IMR-90 (cell line): ENCODE data around the gene HLX. TPM values are rescaled to one million over a fixed set of nuclear protein-coding genes. Genes with fewer than 3 reads are reported as not detected.

Experiments
- ATAC-seq: fragments of 200-7000 bp; cut with Tn5 transposase; 2 replicates; pipeline ENCODE4 v1.9.1; 2020; ENCODE audit warnings: low read depth, mild to moderate bottlenecking, moderate library complexity
- BruUV-seq: library from RNA; stranded (reverse); fragments of 400-500 nt; replicated peaks from 2 replicates; lab custom pipeline; 2021; lab: Mats Ljungman, UMichigan
- CTCF ChIA-PET: fragments of 300-600 bp; formaldehyde crosslinking; extraction: SDS; loops from one replicate; lab custom pipeline; 2021; ENCODE audit warnings: antibody characterized with exemption; lab: Yijun Ruan, JAX
- POLR2A ChIA-PET: fragments of 300-600 bp; sonication (Branson Sonifier 250); formaldehyde crosslinking; loops from one replicate; lab custom pipeline; 2022; ENCODE audit warnings: antibody characterized with exemption; ENCODE audit not compliant: unreplicated experiment; lab: Charles Lee
- DNase-seq: peaks from one replicate; pipeline ENCODE4 v3.0.0; 2013
- H2AFZ ChIP-seq: replicated peaks from 2 replicates; pipeline ENCODE3; 2013; ENCODE audit warnings: low read length, mild to moderate bottlenecking; ENCODE audit not compliant: poor library complexity
- H2AK5ac ChIP-seq: 2 replicates; pipeline ENCODE4 v1.6.1; 2013; ENCODE audit warnings: low read depth, low read length, inconsistent platforms
- H2AK9ac ChIP-seq: replicated peaks from 2 replicates; pipeline ENCODE3; 2013; ENCODE audit warnings: mild to moderate bottlenecking, low read depth, low read length, moderate library complexity; ENCODE audit not compliant: poor library complexity
- H2BK120ac ChIP-seq: 2 replicates; pipeline ENCODE4 v1.6.1; 2013; ENCODE audit warnings: low read depth, low read length, inconsistent platforms
- H2BK15ac ChIP-seq: 3 replicates; pipeline ENCODE4 v1.6.1; 2013; ENCODE audit warnings: low read depth, low read length, inconsistent platforms
- H2BK20ac ChIP-seq: 2 replicates; pipeline ENCODE4 v1.6.1; 2013; ENCODE audit warnings: low read depth, mild to moderate bottlenecking, inconsistent platforms, low read length, moderate library complexity
- H2BK5ac ChIP-seq: 2 replicates; pipeline ENCODE4 v1.6.1; 2013; ENCODE audit warnings: mild to moderate bottlenecking, low read depth, low read length, inconsistent platforms; ENCODE audit not compliant: poor library complexity, severe bottlenecking
- H3K14ac ChIP-seq: replicated peaks from 2 replicates; pipeline ENCODE4 v1.6.1; 2013; ENCODE audit warnings: low read depth, low read length, inconsistent platforms
- H3K18ac ChIP-seq: 2 replicates; pipeline ENCODE4 v1.6.1; 2013; ENCODE audit warnings: low read depth, low read length, control low read depth
- H3K23ac ChIP-seq: 2 replicates; pipeline ENCODE4 v1.6.1; 2013; ENCODE audit warnings: low read depth, low read length, inconsistent platforms
- H3K27ac ChIP-seq: 2 replicates; pipeline ENCODE4 v1.5.1; 2013; ENCODE audit warnings: mild to moderate bottlenecking, control low read depth, low read length; ENCODE audit not compliant: insufficient read depth
- H3K27me3 ChIP-seq: 2 replicates; pipeline ENCODE4 v1.6.1; 2013; ENCODE audit warnings: low read length; ENCODE audit not compliant: control insufficient read depth, insufficient read depth
- H3K36me3 ChIP-seq: 2 replicates; pipeline ENCODE4 v1.6.1; 2013; ENCODE audit warnings: low read length, mixed read lengths; ENCODE audit not compliant: control insufficient read depth, insufficient read depth
- H3K4ac ChIP-seq: 2 replicates; pipeline ENCODE4 v1.6.1; 2013; ENCODE audit warnings: low read depth, low read length, inconsistent platforms
- H3K4me1 ChIP-seq: 2 replicates; pipeline ENCODE4 v1.6.1; 2013; ENCODE audit warnings: low read length, mixed read lengths; ENCODE audit not compliant: control insufficient read depth, insufficient read depth
- H3K4me2 ChIP-seq: 2 replicates; pipeline ENCODE4 v1.6.1; 2013; ENCODE audit warnings: low read depth, mild to moderate bottlenecking, control low read depth, low read length, moderate library complexity
- H3K4me3 ChIP-seq: 2 replicates; pipeline ENCODE4 v1.5.1; 2013; ENCODE audit warnings: low read depth, mild to moderate bottlenecking, control low read depth, low read length, moderate library complexity; ENCODE audit not compliant: insufficient read depth
- H3K56ac ChIP-seq: 2 replicates; pipeline ENCODE4 v1.6.1; 2013; ENCODE audit warnings: low read length, inconsistent platforms; ENCODE audit not compliant: insufficient read depth; ENCODE audit errors: extremely low read depth
- H3K79me1 ChIP-seq, 2 experiments: 2 replicates each; pipeline ENCODE4 v1.6.1; 2013; ENCODE audit warnings: low read length in 2 of 2, inconsistent platforms in 1 of 2, low read depth in 1 of 2
- H3K9ac ChIP-seq: 2 replicates; pipeline ENCODE4 v1.6.1; 2013; ENCODE audit warnings: low read depth, low read length, control low read depth
- H3K9me1 ChIP-seq: 2 replicates; pipeline ENCODE4 v1.6.1; 2013; ENCODE audit warnings: low read length, inconsistent platforms; ENCODE audit not compliant: insufficient read depth
- H3K9me3 ChIP-seq: 2 replicates; pipeline ENCODE4 v1.6.1; 2013; ENCODE audit warnings: low read length; ENCODE audit not compliant: control insufficient read depth, insufficient read depth
- H4K20me1 ChIP-seq: 2 replicates; pipeline ENCODE4 v1.6.1; 2013; ENCODE audit warnings: low read length, inconsistent platforms; ENCODE audit not compliant: insufficient read depth
- H4K5ac ChIP-seq: 2 replicates; pipeline ENCODE4 v1.6.1; 2013; ENCODE audit warnings: mild to moderate bottlenecking, low read depth, low read length, control low read depth
- H4K8ac ChIP-seq, 2 experiments: 2 replicates each; pipeline ENCODE4 v1.6.1; 2013; ENCODE audit warnings: low read depth in 2 of 2, low read length in 2 of 2, control low read depth in 1 of 2, inconsistent platforms in 1 of 2
- H4K91ac ChIP-seq: 2 replicates; pipeline ENCODE4 v1.6.1; 2013; ENCODE audit warnings: low read depth, low read length, inconsistent platforms; ENCODE audit not compliant: insufficient read depth
- BHLHE40 ChIP-seq: fragments of 150-350 bp; IDR thresholded peaks from 2 replicates; pipeline ENCODE4 v1.6.1; 2016; ENCODE audit warnings: mild to moderate bottlenecking, low read depth, low read length
- CEBPB ChIP-seq: IDR thresholded peaks from 2 replicates; pipeline ENCODE4 v1.6.1; 2012; ENCODE audit warnings: low read depth, low read length, improper control_type of control experiment
- FOS ChIP-seq: fragments of 150-350 bp; IDR thresholded peaks from 2 replicates; pipeline ENCODE4 v1.6.1; 2016; ENCODE audit warnings: low read depth, low read length
- MAFK ChIP-seq: IDR thresholded peaks from 2 replicates; pipeline ENCODE4 v1.6.1; 2012; ENCODE audit warnings: low read depth, low read length, improper control_type of control experiment
- MAZ ChIP-seq: IDR thresholded peaks from 2 replicates; pipeline ENCODE4 v1.6.1; 2012; ENCODE audit warnings: low read depth, mild to moderate bottlenecking, low read length, improper control_type of control experiment, moderate library complexity, borderline replicate concordance
- MXI1 ChIP-seq: IDR thresholded peaks from 2 replicates; pipeline ENCODE4 v1.6.1; 2012; ENCODE audit warnings: low read depth, mild to moderate bottlenecking, low read length, moderate library complexity, borderline replicate concordance
- NFE2L2 ChIP-seq: fragments of 150-350 bp; IDR thresholded peaks from 2 replicates; pipeline ENCODE4 v1.6.1; 2016; ENCODE audit warnings: low read depth, mild to moderate bottlenecking, low read length
- POLR2A ChIP-seq: IDR thresholded peaks from 2 replicates; pipeline ENCODE4 v1.6.1; 2012; ENCODE audit warnings: mild to moderate bottlenecking, low read depth, low read length
- RAD21 ChIP-seq: IDR thresholded peaks from 2 replicates; pipeline ENCODE4 v1.6.1; 2012; ENCODE audit warnings: low read length, improper control_type of control experiment
- RCOR1 ChIP-seq: IDR thresholded peaks from 2 replicates; pipeline ENCODE4 v1.6.1; 2012; ENCODE audit warnings: mild to moderate bottlenecking, low read length, improper control_type of control experiment; ENCODE audit not compliant: insufficient replicate concordance
- RFX5 ChIP-seq: IDR thresholded peaks from 2 replicates; pipeline ENCODE4 v1.8.0; 2012; ENCODE audit warnings: low read depth, mild to moderate bottlenecking, low read length, moderate library complexity
- SMC3 ChIP-seq: fragments of 150-350 bp; IDR thresholded peaks from 2 replicates; pipeline ENCODE4 v1.6.1; 2016; ENCODE audit warnings: low read depth, mild to moderate bottlenecking, antibody characterized with exemption, low read length, moderate library complexity
- WGBS, 2 experiments: methylation state at CpG; one replicate each; pipeline versions ENCODE4 v1.1.5 to v1.1.7; 2013; ENCODE audit warnings: missing lambda C conversion rate in 2 of 2; ENCODE audit not compliant: insufficient read length in 1 of 2; ENCODE audit errors: extremely low coverage in 2 of 2; 5-methylcytosine and 5-hydroxymethylcytosine counted together
- dilution Hi-C: fragments of 300-500 bp; cut with HindIII; formaldehyde crosslinking; loops from one replicate; pipeline ENCODE4 v1.14.3; 2018; ENCODE audit warnings: low sequenced_read_pairs; ENCODE audit not compliant: unreplicated experiment
- in situ Hi-C: fragments of 300-500 bp; cut with MboI; formaldehyde crosslinking; loops from 3 replicates; pipeline ENCODE4 v1.14.3; 2019; ENCODE audit warnings: low sequenced_read_pairs, inconsistent platforms, mixed read lengths
- intact Hi-C: fragments of 100-400 bp; cut with micrococcal nuclease; formaldehyde crosslinking; loops from 2 replicates; pipeline ENCODE4 v1.10.0; 2022
- polyA plus RNA-seq, 3 experiments: library from polyadenylated mRNA; depleted of rRNA; stranded (reverse); fragments of >200 nt; gene quantifications; 2 replicates each; pipeline ENCODE4 v1.2.3, GENCODE V29; 2012; ENCODE audit warnings: low replicate concordance in 1 of 3
- total RNA-seq: library from RNA; depleted of rRNA; stranded (reverse); fragments of >200 nt; gene quantifications from 2 replicates; pipeline ENCODE4 v1.2.3, GENCODE V29; 2012
- TF ChIP-seq, protein P1 (sequence below): conservative IDR thresholded peaks from 2 replicates; pipeline ENCODE4 v1.5.1; 2012; ENCODE audit warnings: mild to moderate bottlenecking, low read depth, low read length, improper control_type of control experiment
- TF ChIP-seq, protein P2 (sequence below): fragments of 150-350 bp; IDR thresholded peaks from 2 replicates; pipeline ENCODE4 v1.6.1; 2016; ENCODE audit warnings: low read depth, mild to moderate bottlenecking, low read length, moderate library complexity, borderline replicate concordance
- TF ChIP-seq, protein P3 (sequence below): fragments of 150-350 bp; IDR thresholded peaks from 2 replicates; pipeline ENCODE4 v1.6.1; 2017; ENCODE audit warnings: mild to moderate bottlenecking, antibody characterized with exemption, low read length, low read depth

HLX gene
- total and polyA plus RNA-seq, 2 of the 4 experiments (the other 2 are of a cell fraction) = 4.3 to 6.1 TPM

DNA sequence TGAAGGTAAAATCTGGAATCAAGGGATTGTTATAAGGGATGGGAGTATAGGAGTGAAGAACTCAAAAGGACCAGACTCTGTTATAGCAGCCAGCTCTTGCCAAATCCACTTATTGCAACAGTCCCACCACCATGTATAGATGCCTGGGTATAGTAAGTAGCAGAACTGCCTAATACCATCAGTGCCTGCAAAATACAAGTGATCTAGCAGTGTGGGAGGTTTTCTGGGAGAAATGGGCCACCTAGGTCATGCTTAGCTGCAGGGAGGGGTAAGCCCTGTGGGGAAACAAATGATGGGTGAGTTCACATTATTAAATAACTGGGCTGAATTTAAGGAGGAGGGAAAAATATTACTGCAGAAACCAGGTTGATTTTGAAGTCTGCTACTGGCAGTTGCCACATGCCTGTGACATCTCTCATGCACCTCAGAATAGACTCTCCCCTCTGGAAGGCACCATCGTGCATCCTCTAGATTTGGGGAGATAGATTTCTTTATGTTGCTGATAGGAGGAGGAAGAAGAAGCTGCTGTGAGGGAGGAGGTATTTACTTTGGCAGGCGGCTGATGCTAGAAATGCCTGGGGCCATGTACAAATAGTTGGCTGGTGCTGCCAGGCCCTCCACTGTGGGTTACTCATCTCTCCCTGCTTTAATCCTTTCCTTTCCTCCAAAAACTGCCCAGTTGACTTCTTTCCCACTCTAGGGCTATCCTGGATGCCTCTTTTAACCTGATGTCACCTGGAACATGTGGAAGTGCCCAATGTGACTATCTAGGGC, 27.5 kb downstream of the HLX start:
- H3K4me2 ChIP-seq = no peak overlapping the region
- no TSS peak for BruUV-seq
- H2AK5ac ChIP-seq = no peak overlapping the region
- H4K8ac ChIP-seq = no peak overlapping the region
- ChIA-PET POLR2A (no interaction called here), CTCF (interaction anchor here (1.3 kb wide), 1 partner anchor 529 kb away, joined by 3 read pairs; no protein-coding TSS in a partner anchor)
- H2BK15ac ChIP-seq = no peak overlapping the region
- no peak overlapping the region for H4K5ac ChIP-seq
- H2BK5ac ChIP-seq = no peak overlapping the region
- 0 out of 2 replicates have a peak, but pooled peaks cover 1% of the 10 kb centered on the region for H3K4me1 ChIP-seq
- ATAC-seq (no peak), DNase-seq (peak; percentile 21)
- no peak overlapping the region for H3K27ac ChIP-seq
- no peaks in the 10 kb centered on the region for H3K9me1 ChIP-seq
- no peaks in the 10 kb centered on the region for H3K36me3 ChIP-seq
- H2BK120ac ChIP-seq = no peak overlapping the region
- H2AK9ac ChIP-seq = no peak overlapping the region
- no peak overlapping the region for H3K56ac ChIP-seq
- no peak overlapping the region for H3K4me3 ChIP-seq
- no peak overlapping the region for H2AFZ ChIP-seq
- no peaks in the 10 kb centered on the region for H3K79me1 ChIP-seq
- no peak overlapping the region for H3K4ac ChIP-seq
- no peaks in the 10 kb centered on the region for H4K20me1 ChIP-seq
- no peak overlapping the region for H2BK20ac ChIP-seq
- no peak overlapping the region for H3K18ac ChIP-seq
- H3K14ac ChIP-seq = no peak overlapping the region
- dilution Hi-C loops = no loop called here
- no peak overlapping the region for H3K9ac ChIP-seq
- in situ Hi-C loops = no loop called here
- H3K27me3 ChIP-seq = 0 out of 2 replicates have a peak, but pooled peaks cover 2% of the 10 kb centered on the region
- H4K91ac ChIP-seq = no peak overlapping the region
- H3K9me3 ChIP-seq = no peaks in the 10 kb centered on the region
- no peak overlapping the region for H3K23ac ChIP-seq
- intact Hi-C loops = no loop called here
- no CpG with 5 or more reads among the region's 2 CpGs for WGBS, 2 experiments
- TF ChIP-seq, protein P1, sequence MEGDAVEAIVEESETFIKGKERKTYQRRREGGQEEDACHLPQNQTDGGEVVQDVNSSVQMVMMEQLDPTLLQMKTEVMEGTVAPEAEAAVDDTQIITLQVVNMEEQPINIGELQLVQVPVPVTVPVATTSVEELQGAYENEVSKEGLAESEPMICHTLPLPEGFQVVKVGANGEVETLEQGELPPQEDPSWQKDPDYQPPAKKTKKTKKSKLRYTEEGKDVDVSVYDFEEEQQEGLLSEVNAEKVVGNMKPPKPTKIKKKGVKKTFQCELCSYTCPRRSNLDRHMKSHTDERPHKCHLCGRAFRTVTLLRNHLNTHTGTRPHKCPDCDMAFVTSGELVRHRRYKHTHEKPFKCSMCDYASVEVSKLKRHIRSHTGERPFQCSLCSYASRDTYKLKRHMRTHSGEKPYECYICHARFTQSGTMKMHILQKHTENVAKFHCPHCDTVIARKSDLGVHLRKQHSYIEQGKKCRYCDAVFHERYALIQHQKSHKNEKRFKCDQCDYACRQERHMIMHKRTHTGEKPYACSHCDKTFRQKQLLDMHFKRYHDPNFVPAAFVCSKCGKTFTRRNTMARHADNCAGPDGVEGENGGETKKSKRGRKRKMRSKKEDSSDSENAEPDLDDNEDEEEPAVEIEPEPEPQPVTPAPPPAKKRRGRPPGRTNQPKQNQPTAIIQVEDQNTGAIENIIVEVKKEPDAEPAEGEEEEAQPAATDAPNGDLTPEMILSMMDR = no peak
- TF ChIP-seq RFX5 = no peak
- TF ChIP-seq MAFK = no peak
- TF ChIP-seq, protein P2, sequence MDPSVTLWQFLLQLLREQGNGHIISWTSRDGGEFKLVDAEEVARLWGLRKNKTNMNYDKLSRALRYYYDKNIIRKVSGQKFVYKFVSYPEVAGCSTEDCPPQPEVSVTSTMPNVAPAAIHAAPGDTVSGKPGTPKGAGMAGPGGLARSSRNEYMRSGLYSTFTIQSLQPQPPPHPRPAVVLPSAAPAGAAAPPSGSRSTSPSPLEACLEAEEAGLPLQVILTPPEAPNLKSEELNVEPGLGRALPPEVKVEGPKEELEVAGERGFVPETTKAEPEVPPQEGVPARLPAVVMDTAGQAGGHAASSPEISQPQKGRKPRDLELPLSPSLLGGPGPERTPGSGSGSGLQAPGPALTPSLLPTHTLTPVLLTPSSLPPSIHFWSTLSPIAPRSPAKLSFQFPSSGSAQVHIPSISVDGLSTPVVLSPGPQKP = no peak
- no peak for TF ChIP-seq CEBPB
- no peak for TF ChIP-seq FOS
- no peak for TF ChIP-seq NFE2L2
- TF ChIP-seq RAD21 = no peak
- no peak for TF ChIP-seq MXI1
- no peak for TF ChIP-seq RCOR1
- TF ChIP-seq BHLHE40 = no peak
- TF ChIP-seq SMC3 = no peak
- TF ChIP-seq, protein P3, sequence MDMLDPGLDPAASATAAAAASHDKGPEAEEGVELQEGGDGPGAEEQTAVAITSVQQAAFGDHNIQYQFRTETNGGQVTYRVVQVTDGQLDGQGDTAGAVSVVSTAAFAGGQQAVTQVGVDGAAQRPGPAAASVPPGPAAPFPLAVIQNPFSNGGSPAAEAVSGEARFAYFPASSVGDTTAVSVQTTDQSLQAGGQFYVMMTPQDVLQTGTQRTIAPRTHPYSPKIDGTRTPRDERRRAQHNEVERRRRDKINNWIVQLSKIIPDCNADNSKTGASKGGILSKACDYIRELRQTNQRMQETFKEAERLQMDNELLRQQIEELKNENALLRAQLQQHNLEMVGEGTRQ = no peak
- TF ChIP-seq POLR2A = no peak
- no peak for TF ChIP-seq MAZ
